ENCODE measurements around the gene SLFN13.

- TF ChIP-seq CTCF (IDR thresholded peaks at IDR 0.05) (no peak), EP300 (IDR thresholded peaks at IDR 0.05) (no peak)
Observed at GRCh38 chr17:35493040-35493439, 44.5 kb upstream of the SLFN13 start.
